ENCODE measurements around the gene VEGFA.

VEGFA gene

DNA sequence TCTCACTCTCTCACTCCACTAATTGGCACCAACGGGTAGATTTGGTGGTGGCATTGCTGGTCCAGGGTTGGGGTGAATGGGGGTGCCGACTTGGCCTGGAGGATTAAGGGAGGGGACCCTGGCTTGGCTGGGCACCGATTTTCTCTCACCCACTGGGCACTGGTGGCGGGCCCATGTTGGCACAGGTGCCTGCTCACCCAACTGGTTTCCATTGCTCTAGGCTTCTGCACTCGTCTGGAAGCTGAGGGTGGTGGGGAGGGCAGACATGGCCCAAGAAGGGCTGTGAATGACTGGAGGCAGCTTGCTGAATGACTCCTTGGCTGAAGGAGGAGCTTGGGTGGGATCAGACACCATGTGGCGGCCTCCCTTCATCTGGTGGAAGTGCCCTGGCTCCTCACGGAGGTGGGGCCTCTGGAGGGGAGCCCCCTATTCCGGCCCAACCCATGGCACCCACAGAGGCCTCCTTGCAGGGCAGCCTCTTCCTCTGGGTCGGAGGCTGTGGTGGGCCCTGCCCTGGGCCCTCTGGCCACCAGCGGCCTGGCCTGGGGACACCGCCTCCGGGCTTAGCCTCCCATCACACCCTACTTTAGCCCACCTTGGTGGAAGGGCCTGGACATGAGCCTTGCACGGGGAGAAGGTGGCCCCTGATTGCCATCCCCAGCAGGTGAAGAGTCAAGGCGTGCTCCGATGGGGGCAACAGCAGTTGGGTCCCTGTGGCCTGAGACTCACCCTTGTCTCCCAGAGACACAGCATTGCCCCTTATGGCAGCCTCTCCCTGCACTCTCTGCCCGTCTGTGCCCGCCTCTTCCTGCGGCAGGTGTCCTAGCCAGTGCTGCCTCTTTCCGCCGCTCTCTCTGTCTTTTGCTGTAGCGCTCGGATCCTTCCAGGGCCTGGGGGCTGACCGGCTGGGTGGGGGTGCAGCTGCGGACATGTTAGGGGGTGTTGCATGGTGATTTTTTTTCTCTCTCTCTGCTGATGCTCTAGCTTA lies 11.2 kb downstream of the VEGFA start:
- no peak overlapping the region for H3K4me3 ChIP-seq (ENCODE audit: low read depth, low read length)
- DNase-seq (ENCODE audit: low read depth) = no peak
- TF ChIP-seq CTCF (IDR thresholded peaks at IDR 0.05; ENCODE audit: low read depth, low read length, missing control alignments) = no peak

DNA sequence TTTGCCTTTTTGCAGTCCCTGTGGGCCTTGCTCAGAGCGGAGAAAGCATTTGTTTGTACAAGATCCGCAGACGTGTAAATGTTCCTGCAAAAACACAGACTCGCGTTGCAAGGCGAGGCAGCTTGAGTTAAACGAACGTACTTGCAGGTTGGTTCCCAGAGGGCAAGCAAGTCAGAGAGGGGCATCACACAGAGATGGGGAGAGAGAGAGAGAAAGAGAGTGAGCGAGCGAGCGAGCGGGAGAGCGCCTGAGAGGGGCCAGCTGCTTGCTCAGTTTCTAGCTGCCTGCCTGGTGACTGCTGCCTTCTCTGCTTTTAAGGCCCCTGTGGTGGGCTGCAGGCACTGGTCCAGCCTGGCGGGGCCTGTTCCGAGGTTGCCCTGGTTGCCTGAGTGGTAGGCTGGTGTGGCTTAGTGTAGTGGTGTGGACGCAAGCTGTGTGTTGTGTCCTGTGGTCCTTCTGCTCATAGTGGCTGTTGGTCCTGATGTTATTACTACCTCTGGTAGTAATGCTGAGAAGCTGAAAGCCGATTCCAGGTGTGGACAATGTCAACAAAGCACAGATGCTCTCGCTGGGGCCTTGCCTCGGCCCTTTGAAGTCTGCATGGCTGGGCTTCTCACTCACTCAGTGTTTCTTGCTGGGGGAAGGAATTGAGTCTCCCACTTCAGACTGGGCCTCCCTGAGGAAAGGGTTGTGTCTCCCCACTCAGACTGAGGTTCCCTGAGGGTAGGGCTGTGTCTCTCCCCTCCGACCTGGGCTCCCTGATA lies 12.1 kb downstream of the VEGFA start:
- DNase-seq (ENCODE audit: low read depth) = no peak
- TF ChIP-seq CTCF (IDR thresholded peaks at IDR 0.05; ENCODE audit: low read depth, low read length, missing control alignments) = no peak
- H3K4me3 ChIP-seq (ENCODE audit: low read depth, low read length) = no peak overlapping the region

- no peak for TF ChIP-seq CTCF (IDR thresholded peaks at IDR 0.05; ENCODE audit: low read depth, low read length, missing control alignments)
- DNase-seq (ENCODE audit: low read depth) = no peak
These were observed 12.9 kb downstream of the VEGFA start for GRCh38 chr6:43782764-43783513.

GRCh38 chr6:43784049-43784855 lies 14.2 kb downstream of the VEGFA start:
- no peak overlapping the region for H3K4me3 ChIP-seq (ENCODE audit: low read depth, low read length)
- no peak for DNase-seq (ENCODE audit: low read depth)
- no peak for TF ChIP-seq CTCF (IDR thresholded peaks at IDR 0.05; ENCODE audit: low read depth, low read length, missing control alignments)

More at GRCh38 chr6:43782764-43783513, 12.9 kb downstream of the VEGFA start:
- no peak overlapping the region for H3K4me3 ChIP-seq (ENCODE audit: low read depth, low read length)

GRCh38 chr6:43785220-43785752 lies 15.3 kb downstream of the VEGFA start:
- no peak for TF ChIP-seq CTCF (IDR thresholded peaks at IDR 0.05; ENCODE audit: low read depth, low read length, missing control alignments)
- DNase-seq (ENCODE audit: low read depth) = no peak
- H3K4me3 ChIP-seq (ENCODE audit: low read depth, low read length) = no peak overlapping the region

DNA sequence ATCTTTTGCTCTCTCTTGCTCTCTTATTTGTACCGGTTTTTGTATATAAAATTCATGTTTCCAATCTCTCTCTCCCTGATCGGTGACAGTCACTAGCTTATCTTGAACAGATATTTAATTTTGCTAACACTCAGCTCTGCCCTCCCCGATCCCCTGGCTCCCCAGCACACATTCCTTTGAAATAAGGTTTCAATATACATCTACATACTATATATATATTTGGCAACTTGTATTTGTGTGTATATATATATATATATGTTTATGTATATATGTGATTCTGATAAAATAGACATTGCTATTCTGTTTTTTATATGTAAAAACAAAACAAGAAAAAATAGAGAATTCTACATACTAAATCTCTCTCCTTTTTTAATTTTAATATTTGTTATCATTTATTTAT lies 15.9 kb downstream of the VEGFA start:
- no peak overlapping the region for H3K4me3 ChIP-seq (ENCODE audit: low read depth, low read length)
- DNase-seq (ENCODE audit: low read depth) = no peak
- no peak for TF ChIP-seq CTCF (IDR thresholded peaks at IDR 0.05; ENCODE audit: low read depth, low read length, missing control alignments)

Data from GM12864 (cell line).